IMR-90 (cell line): ENCODE results near the gene PDCD1LG2. TPM values are rescaled to one million over a fixed set of nuclear protein-coding genes. Genes with fewer than 3 reads are reported as not detected.

Experiments
- ATAC-seq: fragments of 200-7000 bp; cut with Tn5 transposase; 2 replicates; pipeline ENCODE4 v1.9.1; 2020; ENCODE audit warnings: low read depth, mild to moderate bottlenecking, moderate library complexity
- BruUV-seq: library from RNA; stranded (reverse); fragments of 400-500 nt; replicated peaks from 2 replicates; lab custom pipeline; 2021; lab: Mats Ljungman, UMichigan
- CTCF ChIA-PET: fragments of 300-600 bp; formaldehyde crosslinking; extraction: SDS; loops from one replicate; lab custom pipeline; 2021; ENCODE audit warnings: antibody characterized with exemption; lab: Yijun Ruan, JAX
- POLR2A ChIA-PET: fragments of 300-600 bp; sonication (Branson Sonifier 250); formaldehyde crosslinking; loops from one replicate; lab custom pipeline; 2022; ENCODE audit warnings: antibody characterized with exemption; ENCODE audit not compliant: unreplicated experiment; lab: Charles Lee
- DNase-seq: peaks from one replicate; pipeline ENCODE4 v3.0.0; 2013
- H2AFZ ChIP-seq: replicated peaks from 2 replicates; pipeline ENCODE3; 2013; ENCODE audit warnings: low read length, mild to moderate bottlenecking; ENCODE audit not compliant: poor library complexity
- H2AK5ac ChIP-seq: 2 replicates; pipeline ENCODE4 v1.6.1; 2013; ENCODE audit warnings: low read depth, low read length, inconsistent platforms
- H2AK9ac ChIP-seq: replicated peaks from 2 replicates; pipeline ENCODE3; 2013; ENCODE audit warnings: mild to moderate bottlenecking, low read depth, low read length, moderate library complexity; ENCODE audit not compliant: poor library complexity
- H2BK120ac ChIP-seq: 2 replicates; pipeline ENCODE4 v1.6.1; 2013; ENCODE audit warnings: low read depth, low read length, inconsistent platforms
- H2BK15ac ChIP-seq: 3 replicates; pipeline ENCODE4 v1.6.1; 2013; ENCODE audit warnings: low read depth, low read length, inconsistent platforms
- H2BK20ac ChIP-seq: 2 replicates; pipeline ENCODE4 v1.6.1; 2013; ENCODE audit warnings: low read depth, mild to moderate bottlenecking, inconsistent platforms, low read length, moderate library complexity
- H2BK5ac ChIP-seq: 2 replicates; pipeline ENCODE4 v1.6.1; 2013; ENCODE audit warnings: mild to moderate bottlenecking, low read depth, low read length, inconsistent platforms; ENCODE audit not compliant: poor library complexity, severe bottlenecking
- H3K14ac ChIP-seq: replicated peaks from 2 replicates; pipeline ENCODE4 v1.6.1; 2013; ENCODE audit warnings: low read depth, low read length, inconsistent platforms
- H3K18ac ChIP-seq: 2 replicates; pipeline ENCODE4 v1.6.1; 2013; ENCODE audit warnings: low read depth, low read length, control low read depth
- H3K23ac ChIP-seq: 2 replicates; pipeline ENCODE4 v1.6.1; 2013; ENCODE audit warnings: low read depth, low read length, inconsistent platforms
- H3K27ac ChIP-seq: 2 replicates; pipeline ENCODE4 v1.5.1; 2013; ENCODE audit warnings: mild to moderate bottlenecking, control low read depth, low read length; ENCODE audit not compliant: insufficient read depth
- H3K27me3 ChIP-seq: 2 replicates; pipeline ENCODE4 v1.6.1; 2013; ENCODE audit warnings: low read length; ENCODE audit not compliant: control insufficient read depth, insufficient read depth
- H3K36me3 ChIP-seq: 2 replicates; pipeline ENCODE4 v1.6.1; 2013; ENCODE audit warnings: low read length, mixed read lengths; ENCODE audit not compliant: control insufficient read depth, insufficient read depth
- H3K4ac ChIP-seq: 2 replicates; pipeline ENCODE4 v1.6.1; 2013; ENCODE audit warnings: low read depth, low read length, inconsistent platforms
- H3K4me1 ChIP-seq: 2 replicates; pipeline ENCODE4 v1.6.1; 2013; ENCODE audit warnings: low read length, mixed read lengths; ENCODE audit not compliant: control insufficient read depth, insufficient read depth
- H3K4me2 ChIP-seq: 2 replicates; pipeline ENCODE4 v1.6.1; 2013; ENCODE audit warnings: low read depth, mild to moderate bottlenecking, control low read depth, low read length, moderate library complexity
- H3K4me3 ChIP-seq: 2 replicates; pipeline ENCODE4 v1.5.1; 2013; ENCODE audit warnings: low read depth, mild to moderate bottlenecking, control low read depth, low read length, moderate library complexity; ENCODE audit not compliant: insufficient read depth
- H3K56ac ChIP-seq: 2 replicates; pipeline ENCODE4 v1.6.1; 2013; ENCODE audit warnings: low read length, inconsistent platforms; ENCODE audit not compliant: insufficient read depth; ENCODE audit errors: extremely low read depth
- H3K79me1 ChIP-seq, 2 experiments: 2 replicates each; pipeline ENCODE4 v1.6.1; 2013; ENCODE audit warnings: low read length in 2 of 2, inconsistent platforms in 1 of 2, low read depth in 1 of 2
- H3K9ac ChIP-seq: 2 replicates; pipeline ENCODE4 v1.6.1; 2013; ENCODE audit warnings: low read depth, low read length, control low read depth
- H3K9me1 ChIP-seq: 2 replicates; pipeline ENCODE4 v1.6.1; 2013; ENCODE audit warnings: low read length, inconsistent platforms; ENCODE audit not compliant: insufficient read depth
- H3K9me3 ChIP-seq: 2 replicates; pipeline ENCODE4 v1.6.1; 2013; ENCODE audit warnings: low read length; ENCODE audit not compliant: control insufficient read depth, insufficient read depth
- H4K20me1 ChIP-seq: 2 replicates; pipeline ENCODE4 v1.6.1; 2013; ENCODE audit warnings: low read length, inconsistent platforms; ENCODE audit not compliant: insufficient read depth
- H4K5ac ChIP-seq: 2 replicates; pipeline ENCODE4 v1.6.1; 2013; ENCODE audit warnings: mild to moderate bottlenecking, low read depth, low read length, control low read depth
- H4K8ac ChIP-seq, 2 experiments: 2 replicates each; pipeline ENCODE4 v1.6.1; 2013; ENCODE audit warnings: low read depth in 2 of 2, low read length in 2 of 2, control low read depth in 1 of 2, inconsistent platforms in 1 of 2
- H4K91ac ChIP-seq: 2 replicates; pipeline ENCODE4 v1.6.1; 2013; ENCODE audit warnings: low read depth, low read length, inconsistent platforms; ENCODE audit not compliant: insufficient read depth
- CEBPB ChIP-seq: IDR thresholded peaks from 2 replicates; pipeline ENCODE4 v1.6.1; 2012; ENCODE audit warnings: low read depth, low read length, improper control_type of control experiment
- FOS ChIP-seq: fragments of 150-350 bp; IDR thresholded peaks from 2 replicates; pipeline ENCODE4 v1.6.1; 2016; ENCODE audit warnings: low read depth, low read length
- RFX5 ChIP-seq: IDR thresholded peaks from 2 replicates; pipeline ENCODE4 v1.8.0; 2012; ENCODE audit warnings: low read depth, mild to moderate bottlenecking, low read length, moderate library complexity
- WGBS, 2 experiments: methylation state at CpG; one replicate each; pipeline versions ENCODE4 v1.1.5 to v1.1.7; 2013; ENCODE audit warnings: missing lambda C conversion rate in 2 of 2; ENCODE audit not compliant: insufficient read length in 1 of 2; ENCODE audit errors: extremely low coverage in 2 of 2; 5-methylcytosine and 5-hydroxymethylcytosine counted together
- dilution Hi-C: fragments of 300-500 bp; cut with HindIII; formaldehyde crosslinking; loops from one replicate; pipeline ENCODE4 v1.14.3; 2018; ENCODE audit warnings: low sequenced_read_pairs; ENCODE audit not compliant: unreplicated experiment
- in situ Hi-C: fragments of 300-500 bp; cut with MboI; formaldehyde crosslinking; loops from 3 replicates; pipeline ENCODE4 v1.14.3; 2019; ENCODE audit warnings: low sequenced_read_pairs, inconsistent platforms, mixed read lengths
- intact Hi-C: fragments of 100-400 bp; cut with micrococcal nuclease; formaldehyde crosslinking; loops from 2 replicates; pipeline ENCODE4 v1.10.0; 2022
- polyA plus RNA-seq, 3 experiments: library from polyadenylated mRNA; depleted of rRNA; stranded (reverse); fragments of >200 nt; gene quantifications; 2 replicates each; pipeline ENCODE4 v1.2.3, GENCODE V29; 2012; ENCODE audit warnings: low replicate concordance in 1 of 3
- total RNA-seq: library from RNA; depleted of rRNA; stranded (reverse); fragments of >200 nt; gene quantifications from 2 replicates; pipeline ENCODE4 v1.2.3, GENCODE V29; 2012

PDCD1LG2 gene
- total and polyA plus RNA-seq, 2 of the 4 experiments (the other 2 are of a cell fraction): 17.5 to 33.3 TPM

DNA sequence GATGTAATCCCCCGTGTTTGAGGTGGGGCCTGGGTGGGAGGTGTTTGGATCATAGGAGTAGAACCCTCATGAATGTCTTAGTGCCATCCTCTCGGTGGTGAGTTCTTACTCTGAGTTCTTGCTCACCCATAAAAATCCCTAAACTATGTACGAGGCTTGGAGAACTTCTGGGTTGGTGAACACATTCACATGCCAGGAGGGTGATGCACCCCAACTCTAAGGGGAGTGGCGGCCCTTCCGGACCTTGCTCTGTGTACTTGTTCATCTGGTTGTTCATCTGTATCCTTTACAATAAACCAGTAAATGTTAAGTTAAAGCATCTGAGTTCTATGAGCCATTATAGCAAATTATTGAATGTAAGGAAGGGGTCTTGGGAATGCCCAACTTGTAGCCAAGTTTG is 82.6 kb downstream of the PDCD1LG2 start:
- Histone ChIP-seq H2AK5ac (no peak overlapping the region), H3K4me3 (no peak overlapping the region), H3K9me1 (no peaks in the 10 kb centered on the region), H3K9ac (no peak overlapping the region), H3K14ac (no peak overlapping the region; the same call in 1 of the 2 replicates), H3K36me3 (no peaks in the 10 kb centered on the region), H2BK5ac (no peak overlapping the region), H3K4ac (no peak overlapping the region), H4K5ac (no peak overlapping the region), H2BK120ac (no peak overlapping the region), H4K20me1 (no peaks in the 10 kb centered on the region), H4K8ac (no peak overlapping the region), H3K4me2 (no peak overlapping the region), H3K23ac (no peak overlapping the region), H3K56ac (no peak overlapping the region), H2BK20ac (no peak overlapping the region), H2AFZ (no peak overlapping the region), H3K79me1 (peaks cover 0 to 8% of the 10 kb centered on the region in 2 experiments; a peak in 1 of 4 replicates), H3K27ac (no peak overlapping the region), H2AK9ac (no peak overlapping the region), H3K18ac (no peak overlapping the region), H3K27me3 (no peaks in the 10 kb centered on the region), H3K9me3 (no peaks in the 10 kb centered on the region), H4K91ac (no peak overlapping the region), H3K4me1 (no peaks in the 10 kb centered on the region), H2BK15ac (no peak overlapping the region)
- no peak for DNase-seq
- no CpG with 5 or more reads among the region's 5 CpGs for WGBS, 2 experiments
- ChIA-PET POLR2A (no interaction called here), CTCF (no interaction called here)
- dilution Hi-C loops: no loop called here
- no peak for ATAC-seq
- TF ChIP-seq RFX5 (no peak), CEBPB (no peak), FOS (no peak)
- intact Hi-C loops: loop anchor here (5.0 kb wide), 2 partner anchors 156 to 836 kb away; partner anchors contain the start of gene PLGRKT
- BruUV-seq: no TSS peak
- in situ Hi-C loops: loop anchor here (5.0 to 25.0 kb wide), 2 partner anchors 406 to 1206 kb away; partner anchors contain the start of gene INSL6
